ENCODE results near the gene RAD50. TPM values are rescaled to one million over a fixed set of nuclear protein-coding genes. Genes with fewer than 3 reads are reported as not detected.

The RAD50 gene
- total RNA-seq, 6 experiments from 2014 or later: 11.6 to 27.7 (median 12.8) TPM

DNA sequence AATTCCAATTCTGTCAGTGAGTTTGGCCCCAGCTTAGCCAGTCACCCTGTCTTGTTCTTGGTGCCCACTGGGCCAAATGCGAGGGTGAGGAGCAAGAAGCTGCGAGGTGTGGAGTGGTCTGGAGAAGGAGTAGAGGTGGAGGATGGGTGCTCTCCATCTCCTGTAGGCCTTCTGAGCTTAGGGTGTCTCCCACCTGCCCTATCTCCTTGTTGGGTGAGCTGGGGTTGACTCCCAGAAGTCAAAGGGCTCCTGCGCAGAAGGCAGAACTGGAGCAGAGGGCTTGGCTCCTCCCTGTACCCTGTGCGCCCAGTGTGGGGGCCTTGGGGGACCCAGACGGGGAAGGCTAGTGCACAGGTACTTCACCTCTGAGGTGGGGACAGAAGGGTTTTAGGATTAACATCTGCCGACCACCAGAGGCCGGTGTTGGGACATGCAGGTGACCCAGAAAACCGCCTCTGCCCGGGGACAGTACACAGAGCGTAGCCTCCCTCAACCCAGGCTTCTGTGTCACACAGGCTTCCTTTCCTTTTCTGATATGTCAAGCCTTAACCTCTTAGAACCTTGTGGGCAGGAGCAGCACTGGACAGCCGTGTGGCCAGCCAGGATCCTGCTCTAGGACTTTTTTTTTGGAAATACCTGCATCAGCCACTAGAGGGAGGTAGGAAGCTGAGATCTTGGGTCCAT lies 30.3 kb upstream of the RAD50 start:
- Mint-ChIP-seq H3K27ac (no peak overlapping the region), H3K36me3 (ENCODE audit: low read depth) (no peaks in the 10 kb centered on the region), H3K4me1 (ENCODE audit: low read depth) (peaks cover 9% of the 10 kb centered on the region), H3K27me3 (ENCODE audit: insufficient read depth) (peaks cover 19% of the 10 kb centered on the region), H3K9me3 (peaks cover 2% of the 10 kb centered on the region; the same call in 1 of the 2 replicates), H3K4me3 (no peak overlapping the region; the same call in 1 of the 2 replicates)
- DNase-seq: peak; percentile 31
- TF ChIP-seq, protein P1, sequence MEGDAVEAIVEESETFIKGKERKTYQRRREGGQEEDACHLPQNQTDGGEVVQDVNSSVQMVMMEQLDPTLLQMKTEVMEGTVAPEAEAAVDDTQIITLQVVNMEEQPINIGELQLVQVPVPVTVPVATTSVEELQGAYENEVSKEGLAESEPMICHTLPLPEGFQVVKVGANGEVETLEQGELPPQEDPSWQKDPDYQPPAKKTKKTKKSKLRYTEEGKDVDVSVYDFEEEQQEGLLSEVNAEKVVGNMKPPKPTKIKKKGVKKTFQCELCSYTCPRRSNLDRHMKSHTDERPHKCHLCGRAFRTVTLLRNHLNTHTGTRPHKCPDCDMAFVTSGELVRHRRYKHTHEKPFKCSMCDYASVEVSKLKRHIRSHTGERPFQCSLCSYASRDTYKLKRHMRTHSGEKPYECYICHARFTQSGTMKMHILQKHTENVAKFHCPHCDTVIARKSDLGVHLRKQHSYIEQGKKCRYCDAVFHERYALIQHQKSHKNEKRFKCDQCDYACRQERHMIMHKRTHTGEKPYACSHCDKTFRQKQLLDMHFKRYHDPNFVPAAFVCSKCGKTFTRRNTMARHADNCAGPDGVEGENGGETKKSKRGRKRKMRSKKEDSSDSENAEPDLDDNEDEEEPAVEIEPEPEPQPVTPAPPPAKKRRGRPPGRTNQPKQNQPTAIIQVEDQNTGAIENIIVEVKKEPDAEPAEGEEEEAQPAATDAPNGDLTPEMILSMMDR (IDR thresholded peaks at IDR 0.05): peak; percentile 95

DNA sequence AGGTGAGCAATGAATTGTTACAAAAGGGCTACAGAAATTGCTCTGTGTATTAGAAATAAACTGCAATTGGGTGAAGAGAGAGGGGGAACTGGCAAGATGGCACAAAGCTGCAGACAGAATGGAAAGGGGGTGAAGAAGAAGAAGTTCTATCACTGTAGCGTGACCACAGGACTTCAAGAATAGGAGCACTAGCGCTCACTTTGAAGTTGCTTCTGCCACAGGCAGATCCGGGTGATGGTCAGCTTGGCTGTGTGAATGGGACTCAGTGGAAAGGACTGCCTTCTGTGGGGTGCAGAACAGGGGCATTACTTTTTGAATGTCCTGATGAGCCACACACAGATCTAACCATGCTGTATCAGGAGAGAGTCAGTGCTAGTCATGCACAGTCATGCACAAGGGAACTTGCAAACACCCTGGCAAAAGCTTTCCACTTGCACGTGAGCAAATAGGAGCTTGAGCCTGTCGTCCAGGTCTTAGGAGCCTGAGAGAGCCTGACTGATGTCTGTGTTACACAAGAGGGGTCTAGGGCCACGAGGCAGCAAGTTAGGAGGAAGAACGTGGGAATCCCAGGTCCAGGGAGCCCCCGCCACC lies 29.7 kb upstream of the RAD50 start:
- Mint-ChIP-seq H3K27ac (no peak overlapping the region), H3K27me3 (ENCODE audit: insufficient read depth) (peaks cover 25% of the 10 kb centered on the region), H3K4me3 (no peak overlapping the region; the same call in 1 of the 2 replicates), H3K36me3 (ENCODE audit: low read depth) (no peaks in the 10 kb centered on the region), H3K4me1 (ENCODE audit: low read depth) (peaks cover 9% of the 10 kb centered on the region), H3K9me3 (no peaks in the 10 kb centered on the region)
- TF ChIP-seq, protein P1 (IDR thresholded peaks at IDR 0.05): peak; percentile 32
- DNase-seq: peak; percentile 10

DNA sequence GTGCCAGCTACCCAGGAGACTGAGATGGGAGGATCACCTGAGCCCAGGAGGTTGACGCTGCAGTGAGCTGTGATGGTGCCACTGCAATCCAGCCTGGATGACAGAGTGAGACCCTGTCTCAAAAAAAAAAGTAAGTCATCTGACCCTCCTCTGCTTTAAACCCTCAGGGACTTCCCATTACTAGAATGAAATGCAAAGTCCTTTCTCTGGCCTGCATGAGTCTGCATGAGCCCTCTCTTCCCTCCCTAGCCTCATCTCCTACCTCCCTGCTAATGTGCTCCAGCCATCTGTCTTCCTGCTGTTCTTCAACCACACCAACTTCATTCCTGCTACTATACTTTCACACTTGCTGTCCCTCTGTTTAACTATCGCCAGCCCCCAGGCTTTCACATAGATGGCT lies 28.8 kb upstream of the RAD50 start:
- TF ChIP-seq, protein P1 (IDR thresholded peaks at IDR 0.05): no peak
- Mint-ChIP-seq H3K36me3 (ENCODE audit: low read depth) (no peaks in the 10 kb centered on the region), H3K9me3 (no peaks in the 10 kb centered on the region), H3K4me1 (ENCODE audit: low read depth) (peaks cover 9% of the 10 kb centered on the region), H3K27me3 (ENCODE audit: insufficient read depth) (peaks cover 28% of the 10 kb centered on the region), H3K27ac (no peak overlapping the region), H3K4me3 (no peak overlapping the region)
- no peak for DNase-seq

DNA sequence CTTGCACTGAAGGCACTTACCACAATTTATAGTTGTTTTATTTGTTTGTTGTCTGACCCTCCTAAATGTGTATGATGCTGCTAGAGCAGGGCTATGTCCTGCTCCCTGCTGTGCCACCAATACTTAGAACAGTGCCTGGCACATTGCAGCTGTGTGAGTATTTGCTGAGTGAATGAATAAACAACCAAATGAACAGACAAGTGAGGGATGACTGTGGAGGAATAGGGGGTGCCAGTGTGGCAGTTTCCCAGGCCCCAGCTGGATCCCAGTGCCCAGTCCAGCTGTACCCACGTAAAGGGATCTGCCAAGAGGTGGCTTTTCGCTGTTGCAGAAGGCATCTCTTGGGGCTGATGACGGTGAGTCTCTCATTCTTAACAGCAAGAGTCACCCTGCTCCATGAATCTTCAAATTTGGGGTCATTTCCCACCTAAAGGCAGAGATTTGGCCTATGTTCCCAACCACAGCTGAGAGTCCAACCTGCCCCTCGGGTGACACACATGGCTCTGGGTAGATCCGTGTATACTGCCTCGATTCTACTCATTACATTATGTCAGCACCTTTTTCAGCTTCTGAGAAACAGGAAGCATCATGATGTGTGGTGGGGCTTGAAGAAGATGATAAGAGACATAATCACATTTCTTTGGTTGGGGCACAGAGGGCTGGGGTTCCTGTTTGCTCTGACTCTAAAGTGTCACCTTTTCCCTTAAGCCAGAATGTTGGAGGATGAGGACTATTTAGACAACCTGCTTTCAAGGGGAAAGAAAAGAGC lies 27.7 kb upstream of the RAD50 start:
- TF ChIP-seq, protein P1 (IDR thresholded peaks at IDR 0.05): no peak
- H3K4me3 Mint-ChIP-seq: no peak overlapping the region
- peaks cover 29% of the 10 kb centered on the region for H3K27me3 Mint-ChIP-seq (ENCODE audit: insufficient read depth)
- no peaks in the 10 kb centered on the region for H3K9me3 Mint-ChIP-seq
- no peaks in the 10 kb centered on the region for H3K36me3 Mint-ChIP-seq (ENCODE audit: low read depth)
- no peak overlapping the region for H3K27ac Mint-ChIP-seq
- H3K4me1 Mint-ChIP-seq (ENCODE audit: low read depth): peaks cover 9% of the 10 kb centered on the region
- no peak for DNase-seq

DNA sequence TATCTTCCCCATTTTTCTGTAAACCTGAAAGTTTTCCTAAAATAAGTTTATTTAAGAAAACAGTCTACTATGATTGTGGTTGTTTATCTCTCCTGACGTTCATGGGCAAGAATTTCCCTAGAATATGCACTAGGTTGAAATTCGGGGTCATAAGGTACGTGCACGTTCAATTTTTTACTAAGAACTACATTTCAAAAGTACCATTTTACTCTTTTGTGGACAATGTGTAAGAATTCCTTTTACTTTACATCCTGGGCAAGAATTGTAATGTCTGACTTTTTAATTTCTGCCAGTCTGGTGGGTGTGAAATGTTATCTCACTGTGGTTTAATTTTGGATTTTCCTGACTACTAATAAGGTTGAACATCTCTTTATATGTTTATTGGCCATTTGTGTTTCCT lies 25.8 kb upstream of the RAD50 start:
- Mint-ChIP-seq H3K4me3 (no peak overlapping the region), H3K36me3 (ENCODE audit: low read depth) (no peaks in the 10 kb centered on the region), H3K27me3 (ENCODE audit: insufficient read depth) (peaks cover 17% of the 10 kb centered on the region), H3K27ac (no peak overlapping the region), H3K4me1 (ENCODE audit: low read depth) (peaks cover 9% of the 10 kb centered on the region), H3K9me3 (no peaks in the 10 kb centered on the region)
- DNase-seq: no peak
- TF ChIP-seq, protein P1 (IDR thresholded peaks at IDR 0.05): no peak

Data from HFFc6 (cell line).